Upper lobe of left lung (tissue), 6 donors: Measurements from ENCODE around the gene RTP4. TPM values are rescaled to one million over a fixed set of nuclear protein-coding genes. Genes with fewer than 3 reads are reported as not detected.
A peak's percentile ranks its signal among the peaks of the same experiment; 100 is the strongest.

Experiments
- ATAC-seq, 2 donors: fragments of 200-7000 bp; cut with Tn5 transposase; one replicate each; pipeline ENCODE4 v1.9.1; 2022; ENCODE audit warnings: mild to moderate bottlenecking in 2 of 2, moderate library complexity in 2 of 2; ENCODE audit not compliant: low FRiP score in 2 of 2
- DNase-seq, 2 donors: peaks; one replicate each; pipeline ENCODE4 v3.0.0-alpha.2; 2019 to 2020
- H3K27ac ChIP-seq, 4 donors: fragments of 200-600 bp; sonication (generic); one replicate each; pipeline ENCODE4 v1.5.1; 2016 to 2019
- H3K27me3 ChIP-seq, 4 donors: fragments of 200-600 bp; sonication (generic); one replicate each; pipeline ENCODE4 v1.5.1; 2017 to 2019
- H3K36me3 ChIP-seq, 4 donors: fragments of 200-600 bp; sonication (generic); one replicate each; pipeline ENCODE4 v1.5.1; 2016 to 2019
- H3K4me1 ChIP-seq, 4 donors: fragments of 200-600 bp; sonication (generic); one replicate each; pipeline ENCODE4 v1.5.1; 2018 to 2019
- H3K4me3 ChIP-seq, 4 donors: fragments of 200-600 bp; sonication (generic); one replicate each; pipeline ENCODE4 v1.5.1; 2017 to 2019; ENCODE audit warnings: mild to moderate bottlenecking in 2 of 4, moderate library complexity in 1 of 4
- H3K9me3 ChIP-seq, 4 donors: fragments of 200-600 bp; sonication (generic); one replicate each; pipeline ENCODE4 v1.5.1; 2018 to 2019
- EP300 ChIP-seq, 4 donors: sonication (generic); formaldehyde crosslinking; IDR thresholded peaks; one replicate each; pipeline ENCODE4 v1.5.1; 2017; ENCODE audit warnings: antibody characterized with exemption in 4 of 4, control low read depth in 2 of 4
- POLR2A ChIP-seq, 4 donors: fragments of 450-650 bp; IDR thresholded peaks; one replicate each; pipeline ENCODE4 v1.5.1; 2016 to 2017; ENCODE audit warnings: antibody characterized with exemption in 4 of 4, mild to moderate bottlenecking in 2 of 4
- POLR2AphosphoS5 ChIP-seq, 2 donors: sonication (generic); formaldehyde crosslinking; IDR thresholded peaks; one replicate each; pipeline ENCODE4 v1.5.1; 2017; ENCODE audit warnings: antibody characterized with exemption in 2 of 2
- WGBS, 2 donors: methylation state at CpG; one replicate each; pipeline ENCODE4 v1.1.5; 2017 to 2018; 5-methylcytosine and 5-hydroxymethylcytosine counted together
- total RNA-seq, 6 donors: library from RNA; depleted of rRNA in 4 of 6; stranded (reverse); fragments of >200 nt in 4 of 6; gene quantifications; one replicate each; pipeline versions ENCODE4 v1.1.0 to v1.2.1, GENCODE V29; 2016 to 2021
- TF ChIP-seq, protein P1 (sequence below), 6 experiments: fragments of 450-650 bp in 4 of 6; fragments of 200-600 bp in 2 of 6; sonication (generic) in 2 of 6; IDR thresholded peaks; one replicate each; pipeline ENCODE4 v1.5.1; 2016 to 2019; ENCODE audit warnings: antibody characterized with exemption in 6 of 6
- donor health status: DM: no; HTN: no; CAD: no; lungs with moderate emphysema.
- donor health status: DM: no; HTN: yes; CAD: no; lungs with severe emphysema.

Gene RTP4
- total RNA-seq, 6 donors from 2014 or later, result 0.89 to 7.3 (median 4.6) TPM

DNA sequence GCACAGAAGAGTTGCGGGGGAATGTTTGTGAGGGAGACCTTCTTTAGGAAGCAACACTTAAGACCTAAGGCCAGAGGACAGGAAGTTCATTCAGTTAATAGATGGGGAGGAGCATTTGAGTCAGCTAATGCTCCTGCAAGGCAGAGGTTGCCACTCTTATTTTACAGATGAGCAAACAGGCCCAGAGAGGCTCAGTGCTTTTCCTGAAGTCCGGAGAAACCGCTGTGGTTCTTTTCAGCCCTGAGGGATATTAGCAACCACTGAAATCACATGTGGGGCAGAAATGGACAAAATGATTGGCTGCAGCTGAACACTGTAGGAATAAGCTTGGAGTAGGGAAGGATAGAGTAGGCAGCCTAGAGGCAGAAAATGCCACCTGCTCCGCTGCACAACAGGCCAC lies 33.3 kb upstream of the RTP4 start:
- Histone ChIP-seq H3K27me3 (no peaks in the 10 kb centered on the region), H3K4me3 (no peak overlapping the region), H3K4me1 (no peaks in the 10 kb centered on the region), H3K27ac (no peak overlapping the region), H3K9me3 (no peaks in the 10 kb centered on the region), H3K36me3 (no peaks in the 10 kb centered on the region)
- no peak for DNase-seq
- WGBS, 2 donors, result 93 to 98% methylated on average over 4 of the region's 4 CpGs
- no peak for ATAC-seq
- TF ChIP-seq EP300 (IDR thresholded peaks at IDR 0.05) (no peak), POLR2AphosphoS5 (IDR thresholded peaks at IDR 0.05) (no peak), POLR2A (IDR thresholded peaks at IDR 0.05) (no peak)
- TF ChIP-seq, protein P1, sequence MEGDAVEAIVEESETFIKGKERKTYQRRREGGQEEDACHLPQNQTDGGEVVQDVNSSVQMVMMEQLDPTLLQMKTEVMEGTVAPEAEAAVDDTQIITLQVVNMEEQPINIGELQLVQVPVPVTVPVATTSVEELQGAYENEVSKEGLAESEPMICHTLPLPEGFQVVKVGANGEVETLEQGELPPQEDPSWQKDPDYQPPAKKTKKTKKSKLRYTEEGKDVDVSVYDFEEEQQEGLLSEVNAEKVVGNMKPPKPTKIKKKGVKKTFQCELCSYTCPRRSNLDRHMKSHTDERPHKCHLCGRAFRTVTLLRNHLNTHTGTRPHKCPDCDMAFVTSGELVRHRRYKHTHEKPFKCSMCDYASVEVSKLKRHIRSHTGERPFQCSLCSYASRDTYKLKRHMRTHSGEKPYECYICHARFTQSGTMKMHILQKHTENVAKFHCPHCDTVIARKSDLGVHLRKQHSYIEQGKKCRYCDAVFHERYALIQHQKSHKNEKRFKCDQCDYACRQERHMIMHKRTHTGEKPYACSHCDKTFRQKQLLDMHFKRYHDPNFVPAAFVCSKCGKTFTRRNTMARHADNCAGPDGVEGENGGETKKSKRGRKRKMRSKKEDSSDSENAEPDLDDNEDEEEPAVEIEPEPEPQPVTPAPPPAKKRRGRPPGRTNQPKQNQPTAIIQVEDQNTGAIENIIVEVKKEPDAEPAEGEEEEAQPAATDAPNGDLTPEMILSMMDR (IDR thresholded peaks at IDR 0.05), result no peak

DNA sequence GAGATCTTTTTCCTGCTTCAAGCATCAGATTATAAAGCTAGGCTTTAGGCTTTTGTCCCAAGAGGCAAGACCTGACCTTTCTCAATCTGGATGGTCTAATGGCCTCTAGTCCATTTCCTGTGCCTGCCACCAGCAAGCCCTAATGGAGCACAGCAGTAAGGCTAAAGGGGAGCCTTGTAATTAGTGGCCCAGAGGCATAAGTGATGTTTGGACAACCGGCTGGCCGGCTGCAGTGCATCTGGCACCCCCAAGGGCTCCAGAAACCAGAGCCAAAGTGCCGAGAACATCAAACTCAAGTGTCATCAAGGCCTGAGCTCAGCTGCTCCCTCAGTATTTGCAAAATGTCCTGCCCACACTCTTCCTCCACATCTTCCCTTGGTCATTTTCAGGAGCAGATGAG lies 31.9 kb upstream of the RTP4 start:
- WGBS, 2 donors, result 40 to 50% methylated on average over 1 to 3 of the region's 3 CpGs
- no peak for TF ChIP-seq EP300 (IDR thresholded peaks at IDR 0.05)
- TF ChIP-seq, protein P1 (IDR thresholded peaks at IDR 0.05), result no peak
- TF ChIP-seq POLR2A (IDR thresholded peaks at IDR 0.05), result no peak
- no peak for TF ChIP-seq POLR2AphosphoS5 (IDR thresholded peaks at IDR 0.05)
- Histone ChIP-seq H3K4me3 (no peak overlapping the region), H3K27me3 (no peaks in the 10 kb centered on the region), H3K4me1 (no peaks in the 10 kb centered on the region), H3K27ac (no peak overlapping the region), H3K36me3 (no peaks in the 10 kb centered on the region), H3K9me3 (no peaks in the 10 kb centered on the region)
- peak in 1 of 2 donors; percentile 3 for DNase-seq
- no peak for ATAC-seq

DNA sequence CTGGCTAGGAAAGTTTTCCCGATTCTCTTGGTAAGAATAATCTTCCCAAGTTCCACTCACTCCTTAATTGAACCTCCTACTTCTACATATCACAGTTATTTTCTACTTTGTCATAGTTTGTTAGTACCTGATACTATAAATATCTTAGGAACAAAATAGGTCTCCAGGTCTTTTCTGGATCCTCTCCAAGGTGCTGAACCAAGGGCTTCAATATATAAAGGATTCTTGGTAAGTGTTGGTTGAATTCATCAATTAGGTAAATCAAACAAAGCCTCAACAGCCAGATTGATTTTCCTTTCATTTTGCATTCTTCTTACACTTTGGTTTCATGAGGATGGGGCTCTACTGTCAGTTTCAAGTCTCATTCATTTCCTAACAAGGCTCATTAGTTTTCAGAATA lies 27.6 kb upstream of the RTP4 start:
- no peak overlapping the region for H3K4me3 ChIP-seq
- 68 to 83% methylated on average over 1 of the region's 1 CpG for WGBS, 2 donors

DNA sequence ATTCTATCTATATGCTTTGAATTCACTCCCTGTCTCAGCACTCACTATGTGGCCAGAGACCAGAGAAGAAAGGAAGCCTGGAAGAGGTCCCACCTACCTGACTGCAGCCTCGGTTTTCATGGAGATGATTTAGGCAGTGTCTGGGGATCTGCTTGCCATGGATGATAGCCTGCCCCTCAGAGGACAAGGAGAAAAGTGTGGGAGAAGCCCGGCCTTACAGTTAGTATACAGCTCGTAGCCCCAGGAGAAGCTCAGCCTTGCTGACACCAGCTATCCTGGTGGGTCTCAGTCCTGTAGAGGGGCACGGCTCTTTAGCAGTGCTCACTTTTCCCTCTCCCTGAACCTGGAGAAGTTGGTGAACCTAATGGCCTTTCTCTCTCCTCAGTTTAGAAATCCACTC lies 25.9 kb upstream of the RTP4 start:
- H3K4me3 ChIP-seq, result no peak overlapping the region
- H3K27ac ChIP-seq, result no peak overlapping the region
- no peak for ATAC-seq
- no peaks in the 10 kb centered on the region for H3K9me3 ChIP-seq
- 82 to 91% methylated on average over 4 of the region's 4 CpGs for WGBS, 2 donors
- no peaks in the 10 kb centered on the region for H3K4me1 ChIP-seq
- no peaks in the 10 kb centered on the region for H3K27me3 ChIP-seq
- DNase-seq, result no peak
- TF ChIP-seq POLR2AphosphoS5 (IDR thresholded peaks at IDR 0.05), result no peak
- no peaks in the 10 kb centered on the region for H3K36me3 ChIP-seq

More for the DNA sequence above, 27.6 kb upstream of the RTP4 start:
- DNase-seq (no peak), ATAC-seq (no peak)
- Histone ChIP-seq H3K27me3 (no peaks in the 10 kb centered on the region), H3K27ac (no peak overlapping the region), H3K9me3 (no peaks in the 10 kb centered on the region), H3K4me1 (no peaks in the 10 kb centered on the region), H3K36me3 (no peaks in the 10 kb centered on the region)
- TF ChIP-seq POLR2AphosphoS5 (IDR thresholded peaks at IDR 0.05), result no peak
- TF ChIP-seq EP300 (IDR thresholded peaks at IDR 0.05), result no peak
- TF ChIP-seq, protein P1 (IDR thresholded peaks at IDR 0.05), result no peak
- TF ChIP-seq POLR2A (IDR thresholded peaks at IDR 0.05), result no peak

DNA sequence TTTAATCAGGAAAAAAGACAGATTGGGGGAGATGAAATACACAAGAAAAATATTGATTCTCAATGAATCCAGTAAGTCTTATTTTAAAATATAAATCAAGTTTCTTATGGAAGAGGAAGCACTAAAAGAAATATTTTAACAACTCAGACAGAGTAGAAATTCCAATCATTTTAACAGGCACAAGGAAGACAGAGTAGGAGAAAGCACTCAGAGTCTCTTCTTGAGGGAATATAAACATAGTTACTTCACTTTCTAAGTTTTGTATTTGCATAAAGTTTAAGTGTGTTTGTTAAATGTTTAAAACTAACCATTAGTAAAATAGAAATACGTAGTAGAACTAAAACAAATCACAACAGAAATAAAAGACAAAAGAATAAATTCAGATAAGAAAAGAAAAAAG lies 24.5 kb upstream of the RTP4 start:
- DNase-seq (no peak), ATAC-seq (no peak)
- Histone ChIP-seq H3K9me3 (no peaks in the 10 kb centered on the region), H3K27me3 (no peaks in the 10 kb centered on the region), H3K4me1 (no peaks in the 10 kb centered on the region), H3K4me3 (no peak overlapping the region), H3K36me3 (no peaks in the 10 kb centered on the region), H3K27ac (no peak overlapping the region)
- TF ChIP-seq, protein P1 (IDR thresholded peaks at IDR 0.05), result no peak
- TF ChIP-seq POLR2A (IDR thresholded peaks at IDR 0.05), result no peak
- no peak for TF ChIP-seq POLR2AphosphoS5 (IDR thresholded peaks at IDR 0.05)
- TF ChIP-seq EP300 (IDR thresholded peaks at IDR 0.05), result no peak
- 35 to 60% methylated on average over 1 of the region's 1 CpG for WGBS, 2 donors
